ENCODE measurements around the gene TUBA1A. TPM values are rescaled to one million over a fixed set of nuclear protein-coding genes. Genes with fewer than 3 reads are reported as not detected.

Gene TUBA1A
- total RNA-seq, 1 experiment from 2014 or later = 24.1 TPM

GRCh38 chr12:49144384-49144783 is 44.5 kb downstream of the TUBA1A start:
- no peaks in the 10 kb centered on the region for H3K36me3 ChIP-seq (ENCODE audit: control insufficient read depth in 1 of 2, insufficient read depth in 2 of 2, low read length in 2 of 2)
- no TSS peak for BruUV-seq (replicated peaks)
- no peak for DNase-seq (ENCODE audit: low read depth, low spot score)
- no peak overlapping the region for H3K4me2 ChIP-seq (ENCODE audit: low read length)
- H3K27me3 ChIP-seq (ENCODE audit: insufficient read depth, low read length) = no peaks in the 10 kb centered on the region
- H3K4me1 ChIP-seq (ENCODE audit: control insufficient read depth in 1 of 2, insufficient read depth in 2 of 2, low read length in 2 of 2) = no peaks in the 10 kb centered on the region
- no peak overlapping the region for H3K4me3 ChIP-seq (replicated peaks in 1 of 2; ENCODE audit: low read depth in 1 of 2, low read length in 2 of 2)
- ChIA-PET POLR2A (interaction anchor here (1.8 kb wide), 1 partner anchor 13 kb away, joined by 14 read pairs; the partner anchor contains the start of gene TUBA1B), CTCF (no interaction called here), RAD21 (ENCODE audit: low non-redundant PET in 1 of 2, low total read pairs in 2 of 2, uncharacterized antibody in 2 of 2, unreplicated experiment in 2 of 2) (no interaction called here)
- intact Hi-C loops (cut with micrococcal nuclease) = no loop called here
- H2AFZ ChIP-seq (ENCODE audit: low read depth, low read length, poor library complexity, severe bottlenecking) = no peak overlapping the region
- no peaks in the 10 kb centered on the region for H3K79me2 ChIP-seq (ENCODE audit: insufficient read depth, low read length)
- no peaks in the 10 kb centered on the region for H4K20me1 ChIP-seq (ENCODE audit: insufficient read depth)
- H3K9me3 ChIP-seq (ENCODE audit: control insufficient read depth in 1 of 2, insufficient read depth in 1 of 2, low read depth in 1 of 2, low read length in 2 of 2) = no peaks in the 10 kb centered on the region
- TF ChIP-seq JUND (IDR thresholded peaks at IDR 0.05) (no peak), FOSL1 (IDR thresholded peaks at IDR 0.05; ENCODE audit: low read depth) (no peak), TCF7L2 (IDR thresholded peaks at IDR 0.05; ENCODE audit: borderline replicate concordance, extremely low read depth, insufficient read depth, insufficient read length) (no peak), EZH2 (IDR thresholded peaks at IDR 0.05) (no peak), ATF3 (IDR thresholded peaks at IDR 0.05) (no peak)
- TF ChIP-seq, protein P1, sequence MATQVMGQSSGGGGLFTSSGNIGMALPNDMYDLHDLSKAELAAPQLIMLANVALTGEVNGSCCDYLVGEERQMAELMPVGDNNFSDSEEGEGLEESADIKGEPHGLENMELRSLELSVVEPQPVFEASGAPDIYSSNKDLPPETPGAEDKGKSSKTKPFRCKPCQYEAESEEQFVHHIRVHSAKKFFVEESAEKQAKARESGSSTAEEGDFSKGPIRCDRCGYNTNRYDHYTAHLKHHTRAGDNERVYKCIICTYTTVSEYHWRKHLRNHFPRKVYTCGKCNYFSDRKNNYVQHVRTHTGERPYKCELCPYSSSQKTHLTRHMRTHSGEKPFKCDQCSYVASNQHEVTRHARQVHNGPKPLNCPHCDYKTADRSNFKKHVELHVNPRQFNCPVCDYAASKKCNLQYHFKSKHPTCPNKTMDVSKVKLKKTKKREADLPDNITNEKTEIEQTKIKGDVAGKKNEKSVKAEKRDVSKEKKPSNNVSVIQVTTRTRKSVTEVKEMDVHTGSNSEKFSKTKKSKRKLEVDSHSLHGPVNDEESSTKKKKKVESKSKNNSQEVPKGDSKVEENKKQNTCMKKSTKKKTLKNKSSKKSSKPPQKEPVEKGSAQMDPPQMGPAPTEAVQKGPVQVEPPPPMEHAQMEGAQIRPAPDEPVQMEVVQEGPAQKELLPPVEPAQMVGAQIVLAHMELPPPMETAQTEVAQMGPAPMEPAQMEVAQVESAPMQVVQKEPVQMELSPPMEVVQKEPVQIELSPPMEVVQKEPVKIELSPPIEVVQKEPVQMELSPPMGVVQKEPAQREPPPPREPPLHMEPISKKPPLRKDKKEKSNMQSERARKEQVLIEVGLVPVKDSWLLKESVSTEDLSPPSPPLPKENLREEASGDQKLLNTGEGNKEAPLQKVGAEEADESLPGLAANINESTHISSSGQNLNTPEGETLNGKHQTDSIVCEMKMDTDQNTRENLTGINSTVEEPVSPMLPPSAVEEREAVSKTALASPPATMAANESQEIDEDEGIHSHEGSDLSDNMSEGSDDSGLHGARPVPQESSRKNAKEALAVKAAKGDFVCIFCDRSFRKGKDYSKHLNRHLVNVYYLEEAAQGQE (IDR thresholded peaks at IDR 0.05; ENCODE audit: low read depth) = no peak
- TF ChIP-seq, protein P2, sequence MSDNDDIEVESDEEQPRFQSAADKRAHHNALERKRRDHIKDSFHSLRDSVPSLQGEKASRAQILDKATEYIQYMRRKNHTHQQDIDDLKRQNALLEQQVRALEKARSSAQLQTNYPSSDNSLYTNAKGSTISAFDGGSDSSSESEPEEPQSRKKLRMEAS (IDR thresholded peaks at IDR 0.05) = no peak
- H3K27ac ChIP-seq (ENCODE audit: low read depth, low read length) = no peak overlapping the region
- H3K9ac ChIP-seq (ENCODE audit: low read length) = no peak overlapping the region
- no peak for ATAC-seq
- H3K9me2 ChIP-seq (ENCODE audit: insufficient read depth) = no peaks in the 10 kb centered on the region

Data from HCT116 (cell line).